HepG2 (cell line): ENCODE measurements around the gene SUPT4H1.

Source experiments
- HNF1B ChIP-seq: sonication (generic); formaldehyde crosslinking; IDR thresholded peaks from 2 replicates; pipeline ENCODE4 v1.5.1; 2020; ENCODE audit warnings: mild to moderate bottlenecking, moderate library complexity, missing genetic modification reagents
- KLF9 ChIP-seq: IDR thresholded peaks from 2 replicates; pipeline ENCODE4 v1.6.1; 2016; ENCODE audit warnings: low read depth
- NBN ChIP-seq: fragments of 450-650 bp; conservative IDR thresholded peaks from 2 replicates; pipeline ENCODE4 v1.6.1; 2017
- SATB2 ChIP-seq: sonication (generic); formaldehyde crosslinking; IDR thresholded peaks from 2 replicates; pipeline ENCODE4 v1.5.0; 2020; ENCODE audit warnings: missing genetic modification reagents

DNA sequence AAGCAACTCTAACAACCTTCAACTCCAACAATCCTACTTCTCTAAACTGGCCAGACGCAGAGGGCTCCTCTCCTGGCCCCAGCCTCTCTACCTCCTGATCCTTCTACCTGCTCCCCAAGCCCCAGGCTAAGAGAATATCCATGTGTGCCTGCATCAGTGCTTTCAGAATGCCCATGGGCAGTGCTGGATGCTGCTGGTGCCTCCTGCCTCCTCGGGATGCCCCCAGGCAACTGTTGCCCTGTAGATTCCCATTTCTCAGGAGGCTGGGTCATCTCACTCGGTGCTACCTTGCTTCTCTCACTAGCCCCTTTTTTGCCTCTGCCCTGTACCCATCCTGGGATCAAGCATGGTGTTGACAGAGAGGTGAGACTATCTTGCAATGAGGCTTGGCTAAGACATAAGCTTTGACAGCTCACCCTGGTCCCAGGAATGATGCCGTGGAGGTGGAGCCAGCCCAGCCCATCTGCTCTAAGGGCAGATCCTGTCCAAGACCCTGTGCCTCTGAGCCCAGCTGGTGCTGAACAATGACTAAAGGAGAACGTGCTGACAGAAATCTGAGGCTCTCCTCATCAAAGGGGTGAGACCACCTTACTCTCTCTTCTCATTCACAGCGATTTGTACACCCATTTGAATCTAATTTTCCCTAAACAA, 19.4 kb upstream of the SUPT4H1 start:
- TF ChIP-seq KLF9 (no peak), NBN (no peak), HNF1B (no peak), SATB2 (CRISPR knock-in tag) (no peak)
